Naive thymus-derived CD4-positive, alpha-beta T cell (primary cell): Measurements from ENCODE around the gene CFAP57. TPM values are rescaled to one million over a fixed set of nuclear protein-coding genes. Genes with fewer than 3 reads are reported as not detected.

Experiments
- ATAC-seq: fragments of 150-1000 bp; cut with Tn5 transposase; 2 replicates; pipeline ENCODE4 v1.10.0; 2021; ENCODE audit warnings: mild to moderate bottlenecking, moderate library complexity
- CTCF ChIA-PET: fragments of 350-600 bp; sonication (Branson Sonifier 250); formaldehyde crosslinking; loops from one replicate; lab custom pipeline; 2021; ENCODE audit warnings: antibody characterized with exemption; lab: Charles Lee
- POLR2A ChIA-PET: fragments of 350-600 bp; sonication (Branson Sonifier 250); formaldehyde crosslinking; loops from one replicate; lab custom pipeline; 2021; ENCODE audit warnings: antibody characterized with exemption, inconsistent platforms; lab: Charles Lee
- DNase-seq, 9 donors: peaks; one replicate each; pipeline versions ENCODE4 v3.0.0 to v3.0.0-alpha.2; 2020 to 2022; ENCODE audit warnings: mixed read lengths in 1 of 9
- H3K27ac ChIP-seq: one replicate; pipeline ENCODE4 v1.7.0; 2013; ENCODE audit warnings: mild to moderate bottlenecking, low read depth, low read length, moderate library complexity
- H3K27me3 ChIP-seq, 2 donors: one replicate each; pipeline ENCODE4 v1.7.0; 2013; ENCODE audit warnings: low read length in 2 of 2, mild to moderate bottlenecking in 2 of 2, moderate library complexity in 2 of 2; ENCODE audit not compliant: control insufficient read depth in 2 of 2, insufficient read depth in 2 of 2
- H3K36me3 ChIP-seq, 3 experiments: 1 replicate in 2 of 3; 2 replicates in 1 of 3; pipeline ENCODE4 v1.7.0; 2013; ENCODE audit warnings: low read length in 3 of 3, mild to moderate bottlenecking in 3 of 3, moderate library complexity in 1 of 3; ENCODE audit not compliant: insufficient read depth in 3 of 3, control insufficient read depth in 2 of 3
- H3K4me1 ChIP-seq, 2 donors: one replicate each; pipeline ENCODE4 v1.7.0; 2013; ENCODE audit warnings: low read length in 2 of 2, mild to moderate bottlenecking in 2 of 2, moderate library complexity in 1 of 2; ENCODE audit not compliant: control insufficient read depth in 2 of 2, insufficient read depth in 2 of 2
- H3K4me3 ChIP-seq: 2 replicates; pipeline ENCODE4 v1.7.0; 2013; ENCODE audit warnings: mild to moderate bottlenecking, low read length
- H3K9me3 ChIP-seq, 3 experiments: 1 replicate in 2 of 3; 2 replicates in 1 of 3; pipeline ENCODE4 v1.7.0; 2013; ENCODE audit warnings: low read length in 3 of 3; ENCODE audit not compliant: control insufficient read depth in 2 of 3
- H3K27ac Mint-ChIP-seq, 9 donors: one replicate each; pipeline ENCODE4 v1.8.0; 2020 to 2022; ENCODE audit warnings: mixed read lengths in 9 of 9, mild to moderate bottlenecking in 8 of 9, moderate library complexity in 5 of 9, inconsistent platforms in 2 of 9
- H3K27me3 Mint-ChIP-seq, 5 donors: one replicate each; pipeline ENCODE4 v1.8.0; 2021 to 2022; ENCODE audit warnings: mixed read lengths in 5 of 5, mild to moderate bottlenecking in 1 of 5
- H3K36me3 Mint-ChIP-seq, 5 donors: one replicate each; pipeline ENCODE4 v1.8.0; 2020 to 2022; ENCODE audit warnings: mixed read lengths in 5 of 5, mild to moderate bottlenecking in 3 of 5, inconsistent platforms in 1 of 5
- H3K4me1 Mint-ChIP-seq, 7 donors: one replicate each; pipeline ENCODE4 v1.8.0; 2020 to 2022; ENCODE audit warnings: mixed read lengths in 7 of 7, mild to moderate bottlenecking in 3 of 7, inconsistent platforms in 1 of 7
- H3K4me3 Mint-ChIP-seq, 10 donors: one replicate each; pipeline ENCODE4 v1.8.0; 2020 to 2022; ENCODE audit warnings: mild to moderate bottlenecking in 10 of 10, mixed read lengths in 10 of 10, moderate library complexity in 6 of 10, inconsistent platforms in 2 of 10
- H3K9me3 Mint-ChIP-seq, 11 donors: one replicate each; pipeline ENCODE4 v1.8.0; 2020 to 2022; ENCODE audit warnings: mixed read lengths in 11 of 11, mild to moderate bottlenecking in 4 of 11, inconsistent platforms in 1 of 11, moderate library complexity in 1 of 11
- intact Hi-C, 2 donors: fragments of 100-400 bp; cut with micrococcal nuclease; formaldehyde crosslinking; loops; one replicate each; pipeline ENCODE4 v1.15.1; 2023
- polyA plus RNA-seq, 2 donors: library from polyadenylated mRNA; unstranded; fragments of 300-500 nt; fragmentation: Illumina TruSeq; gene quantifications; one replicate each; pipeline ENCODE4 v1.2.3, GENCODE V29; 2021
- total RNA-seq, 6 experiments: library from RNA in 5 of 6; stranded (reverse) in 5 of 6; gene quantifications; 1 replicate in 5 of 6; 2 replicates in 1 of 6; pipeline ENCODE4 v1.2.3 and lab custom pipeline; 2021 to 2026

CFAP57 gene
- total and polyA plus RNA-seq, 7 experiments from 2014 or later = 0.07 TPM; not detected in 6

- peaks cover 0 to 12% (median 2%) of the 10 kb centered on the region in 5 donors for H3K27me3 Mint-ChIP-seq
- H3K36me3 ChIP-seq = no peaks in the 10 kb centered on the region
- H3K4me1 Mint-ChIP-seq = no peaks in the 10 kb centered on the region
- H3K4me3 ChIP-seq = no peak overlapping the region
- no peaks in the 10 kb centered on the region for H3K9me3 ChIP-seq
- ATAC-seq = no peak
- no peaks in the 10 kb centered on the region for H3K27me3 ChIP-seq
- no peaks in the 10 kb centered on the region for H3K4me1 ChIP-seq
- no peak for DNase-seq
- ChIA-PET CTCF (no interaction called here), POLR2A (no interaction called here)
- no peaks in the 10 kb centered on the region for H3K36me3 Mint-ChIP-seq
- intact Hi-C loops = no loop called here
- H3K9me3 Mint-ChIP-seq = no peaks in the 10 kb centered on the region
- H3K4me3 Mint-ChIP-seq = no peak overlapping the region
- no peak overlapping the region for H3K27ac ChIP-seq
- no peak overlapping the region for H3K27ac Mint-ChIP-seq
Measured at GRCh38 chr1:43280692-43281091, 108.6 kb downstream of the CFAP57 start.

GRCh38 chr1:43282220-43283195 lies 110.4 kb downstream of the CFAP57 start:
- Histone ChIP-seq H3K36me3 (no peaks in the 10 kb centered on the region), H3K4me3 (no peak overlapping the region), H3K9me3 (no peaks in the 10 kb centered on the region), H3K27me3 (no peaks in the 10 kb centered on the region), H3K27ac (no peak overlapping the region), H3K4me1 (no peaks in the 10 kb centered on the region)
- intact Hi-C loops = no loop called here
- Mint-ChIP-seq H3K4me3 (no peak overlapping the region), H3K4me1 (peaks cover 0 to 2% (median 0%) of the 10 kb centered on the region in 7 donors), H3K36me3 (no peaks in the 10 kb centered on the region), H3K27ac (peak overlapping the region in 1 of 9 donors; percentile 38), H3K27me3 (peaks cover 0 to 13% (median 6%) of the 10 kb centered on the region in 5 donors), H3K9me3 (no peaks in the 10 kb centered on the region)
- ATAC-seq (no peak), DNase-seq (no peak)
- CTCF ChIA-PET = no interaction called here
- POLR2A ChIA-PET = no interaction called here

- H3K9me3 Mint-ChIP-seq = no peaks in the 10 kb centered on the region
- H3K9me3 ChIP-seq = no peaks in the 10 kb centered on the region
- ATAC-seq (no peak), DNase-seq (no peak)
- H3K4me3 ChIP-seq = no peak overlapping the region
- peaks cover 0 to 4% (median 0%) of the 10 kb centered on the region in 5 donors for H3K36me3 Mint-ChIP-seq
- H3K27me3 ChIP-seq = no peaks in the 10 kb centered on the region
- H3K4me1 Mint-ChIP-seq = peaks cover 0 to 2% (median 0%) of the 10 kb centered on the region in 7 donors
- intact Hi-C loops = no loop called here
- CTCF ChIA-PET = no interaction called here
- H3K27ac Mint-ChIP-seq = no peak overlapping the region
- no peaks in the 10 kb centered on the region for H3K4me1 ChIP-seq
- POLR2A ChIA-PET = no interaction called here
- no peak overlapping the region for H3K4me3 Mint-ChIP-seq
- no peak overlapping the region for H3K27ac ChIP-seq
- no peaks in the 10 kb centered on the region for H3K36me3 ChIP-seq
- H3K27me3 Mint-ChIP-seq = peaks cover 0 to 16% (median 4%) of the 10 kb centered on the region in 5 donors
Measured at GRCh38 chr1:43284065-43284464, 111.9 kb downstream of the CFAP57 start.

GRCh38 chr1:43284546-43285110 lies 112.5 kb downstream of the CFAP57 start:
- Histone ChIP-seq H3K27me3 (no peaks in the 10 kb centered on the region), H3K4me1 (no peaks in the 10 kb centered on the region), H3K27ac (no peak overlapping the region), H3K36me3 (no peaks in the 10 kb centered on the region), H3K4me3 (no peak overlapping the region), H3K9me3 (no peaks in the 10 kb centered on the region)
- peaks cover 0 to 16% (median 4%) of the 10 kb centered on the region in 5 donors for H3K27me3 Mint-ChIP-seq
- no peak for ATAC-seq
- H3K4me1 Mint-ChIP-seq = peaks cover 0 to 2% (median 0%) of the 10 kb centered on the region in 7 donors
- H3K9me3 Mint-ChIP-seq = no peaks in the 10 kb centered on the region
- peaks cover 0 to 4% (median 0%) of the 10 kb centered on the region in 5 donors for H3K36me3 Mint-ChIP-seq
- ChIA-PET POLR2A (no interaction called here), CTCF (no interaction called here)
- no peak for DNase-seq
- no peak overlapping the region for H3K4me3 Mint-ChIP-seq
- intact Hi-C loops = no loop called here
- no peak overlapping the region for H3K27ac Mint-ChIP-seq

- peaks cover 0 to 2% (median 0%) of the 10 kb centered on the region in 7 donors for H3K4me1 Mint-ChIP-seq
- Histone ChIP-seq H3K27me3 (no peaks in the 10 kb centered on the region), H3K4me1 (no peaks in the 10 kb centered on the region), H3K27ac (no peak within 1 kb of the TSS), H3K4me3 (no peak within 1 kb of the TSS), H3K9me3 (no peaks in the 10 kb centered on the region), H3K36me3 (no peaks in the 10 kb centered on the region)
- ATAC-seq (no peak), DNase-seq (no peak)
- no peaks in the 10 kb centered on the region for H3K9me3 Mint-ChIP-seq
- H3K27me3 Mint-ChIP-seq = peaks cover 0 to 16% (median 4%) of the 10 kb centered on the region in 5 donors
- peaks cover 0 to 4% (median 0%) of the 10 kb centered on the region in 5 donors for H3K36me3 Mint-ChIP-seq
- no peak within 1 kb of the TSS for H3K4me3 Mint-ChIP-seq
- ChIA-PET CTCF (no interaction called here), POLR2A (no interaction called here)
- no peak within 1 kb of the TSS for H3K27ac Mint-ChIP-seq
- intact Hi-C loops = no loop called here
Measured at GRCh38 chr1:43285269-43285990, 113.3 kb downstream of the CFAP57 start, which contains the start of gene C1orf210. Gene C1orf210 (minus strand): TSS chr1:43285581. CDS start chr1:43283270, 2,311 bp downstream.

GRCh38 chr1:43286115-43286514 lies 114.0 kb downstream of the CFAP57 start:
- Mint-ChIP-seq H3K27me3 (peaks cover 0 to 16% (median 4%) of the 10 kb centered on the region in 5 donors), H3K36me3 (peaks cover 0 to 4% (median 0%) of the 10 kb centered on the region in 5 donors), H3K4me1 (peaks cover 0 to 2% (median 0%) of the 10 kb centered on the region in 7 donors), H3K27ac (no peak overlapping the region), H3K9me3 (no peaks in the 10 kb centered on the region), H3K4me3 (no peak overlapping the region)
- Histone ChIP-seq H3K4me3 (no peak overlapping the region), H3K27ac (no peak overlapping the region), H3K9me3 (no peaks in the 10 kb centered on the region), H3K27me3 (no peaks in the 10 kb centered on the region), H3K36me3 (no peaks in the 10 kb centered on the region), H3K4me1 (no peaks in the 10 kb centered on the region)
- ChIA-PET POLR2A (no interaction called here), CTCF (no interaction called here)
- DNase-seq (no peak), ATAC-seq (no peak)
- intact Hi-C loops = no loop called here
